HUDEP-2 (cell line): ENCODE measurements around the gene MACROD2.
"Not testable (repeated sequence)": the region's sequence is repeated elsewhere in the genome, so short reads cannot be mapped to it uniquely, and the experiment has no call there.

ENCODE experiments used
- DNase-seq, 76 experiments: peaks; one replicate each; lab custom pipeline; 2025; ENCODE audit not compliant: unreplicated experiment in 76 of 76; lab: John Stamatoyannopoulos, UW

The MACROD2 gene

GRCh38 chr20:14924433-14924832, 929.1 kb downstream of the MACROD2 start:
- DNase-seq, result no peak

GRCh38 chr20:14925300-14925699, 930.0 kb downstream of the MACROD2 start:
- no peak for DNase-seq

- not testable (repeated sequence) for DNase-seq
Observed at GRCh38 chr20:14926436-14926835, 931.1 kb downstream of the MACROD2 start.

- DNase-seq, result no peak
Observed at GRCh38 chr20:14928083-14928482, 932.8 kb downstream of the MACROD2 start.

- no peak for DNase-seq
Observed at GRCh38 chr20:14929388-14929787, 934.1 kb downstream of the MACROD2 start.

GRCh38 chr20:14932040-14932439, 936.7 kb downstream of the MACROD2 start:
- no peak for DNase-seq

GRCh38 chr20:14935285-14935684, 940.0 kb downstream of the MACROD2 start:
- no peak for DNase-seq

GRCh38 chr20:14937021-14937420, 941.7 kb downstream of the MACROD2 start:
- no peak for DNase-seq

GRCh38 chr20:14937846-14938245, 942.5 kb downstream of the MACROD2 start:
- no peak for DNase-seq

- no peak for DNase-seq
Observed at GRCh38 chr20:14947536-14947935, 952.2 kb downstream of the MACROD2 start.

- DNase-seq, result no peak
Observed at GRCh38 chr20:14947946-14948345, 952.6 kb downstream of the MACROD2 start.

GRCh38 chr20:14948416-14948815, 953.1 kb downstream of the MACROD2 start:
- no peak for DNase-seq

GRCh38 chr20:14950633-14951032, 955.3 kb downstream of the MACROD2 start:
- no peak for DNase-seq

- no peak for DNase-seq
Observed at GRCh38 chr20:14951105-14951504, 955.8 kb downstream of the MACROD2 start.

- no peak for DNase-seq
Observed at GRCh38 chr20:14951707-14952418, 956.5 kb downstream of the MACROD2 start.

- no peak for DNase-seq
Observed at GRCh38 chr20:14953736-14954135, 958.4 kb downstream of the MACROD2 start.

GRCh38 chr20:14955399-14955798, 960.1 kb downstream of the MACROD2 start:
- DNase-seq, result no peak

- no peak for DNase-seq
Observed at GRCh38 chr20:14956026-14956425, 960.7 kb downstream of the MACROD2 start.

GRCh38 chr20:14956538-14956937, 961.2 kb downstream of the MACROD2 start:
- DNase-seq, result no peak

- no peak for DNase-seq
Observed at GRCh38 chr20:14957402-14957801, 962.1 kb downstream of the MACROD2 start.

- DNase-seq, result no peak
Observed at GRCh38 chr20:14958626-14959025, 963.3 kb downstream of the MACROD2 start.

- DNase-seq, result no peak
Observed at GRCh38 chr20:14959506-14960475, 964.5 kb downstream of the MACROD2 start.
